ENCODE measurements around the gene PFKFB3.

Gene PFKFB3

DNA sequence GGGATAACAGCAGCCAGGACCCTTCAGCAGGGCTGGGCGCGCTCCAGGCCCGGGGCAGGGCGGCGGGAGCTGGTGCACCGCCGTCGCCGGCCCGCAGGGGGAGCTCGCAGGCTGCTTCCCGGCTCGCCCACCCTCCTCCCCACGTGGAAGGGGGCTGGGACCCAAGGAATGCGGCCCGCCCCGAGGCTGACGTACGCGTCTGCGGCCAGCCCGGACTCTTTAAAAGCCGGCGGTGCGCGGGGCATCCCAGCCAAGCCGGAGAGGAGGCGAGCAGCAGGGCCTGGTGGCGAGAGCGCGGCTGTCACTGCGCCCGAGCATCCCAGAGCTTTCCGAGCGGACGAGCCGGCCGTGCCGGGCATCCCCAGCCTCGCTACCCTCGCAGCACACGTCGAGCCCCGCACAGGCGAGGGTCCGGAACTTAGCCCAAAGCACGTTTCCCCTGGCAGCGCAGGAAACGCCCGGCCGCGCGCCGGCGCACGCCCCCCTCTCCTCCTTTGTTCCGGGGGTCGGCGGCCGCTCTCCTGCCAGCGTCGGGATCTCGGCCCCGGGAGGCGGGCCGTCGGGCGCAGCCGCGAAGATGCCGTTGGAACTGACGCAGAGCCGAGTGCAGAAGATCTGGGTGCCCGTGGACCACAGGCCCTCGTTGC, at the start of gene PFKFB3:
Gene PFKFB3, plus strand, starts transcription at position 249 of the 647 bp plus-strand sequence. Its CDS starts 329 bp downstream, at position 578.
- no peak for TF ChIP-seq GATA3 (IDR thresholded peaks at IDR 0.05; ENCODE audit: low read depth, low read length)
- TF ChIP-seq GATA2 (IDR thresholded peaks at IDR 0.05; ENCODE audit: low read depth, low read length), result no peak

DNA sequence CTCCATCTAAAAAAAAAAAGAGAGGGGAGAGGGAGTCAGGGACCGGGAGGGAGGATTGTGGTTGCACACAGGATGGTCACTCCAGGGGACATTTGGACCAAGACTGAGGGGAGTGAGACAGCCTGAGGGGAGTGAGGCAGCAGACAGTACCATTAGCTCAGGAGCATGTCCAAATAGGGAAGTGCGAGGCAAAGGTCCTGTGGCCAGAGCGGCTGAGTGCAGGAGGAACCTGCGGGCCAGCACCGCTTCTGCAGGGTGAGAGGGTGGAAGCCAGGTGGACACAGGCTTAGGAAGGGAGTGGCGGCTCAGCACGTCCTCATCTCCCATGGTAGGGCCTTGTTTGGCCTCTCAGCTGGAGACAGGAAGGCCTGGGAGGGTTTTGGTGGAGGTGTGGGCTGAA, 48.9 kb upstream of the PFKFB3 start:
- TF ChIP-seq GATA3 (IDR thresholded peaks at IDR 0.05; ENCODE audit: low read depth, low read length) (no peak), GATA2 (IDR thresholded peaks at IDR 0.05; ENCODE audit: low read depth, low read length) (no peak)

DNA sequence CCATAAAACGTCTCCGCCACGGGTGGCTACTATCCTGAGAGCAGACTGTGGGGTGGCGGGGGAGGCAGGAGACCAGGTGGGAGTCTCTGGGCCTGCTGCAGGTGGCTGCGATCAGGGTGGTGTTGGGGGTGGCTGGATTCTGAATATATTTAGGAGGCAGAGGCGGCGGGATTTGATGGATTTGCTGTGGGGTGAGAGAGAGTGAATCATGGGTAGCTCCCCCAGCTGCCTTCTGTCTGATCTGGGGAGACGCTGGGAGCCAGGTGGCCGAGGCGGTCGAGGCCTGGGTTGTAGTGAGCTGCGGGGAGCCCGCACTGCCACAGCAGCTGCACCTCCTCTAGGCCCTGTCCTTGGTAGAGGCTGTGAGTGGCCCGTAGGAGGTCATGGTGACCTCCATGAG, 48.2 kb upstream of the PFKFB3 start:
- TF ChIP-seq GATA3 (IDR thresholded peaks at IDR 0.05; ENCODE audit: low read depth, low read length) (no peak), GATA2 (IDR thresholded peaks at IDR 0.05; ENCODE audit: low read depth, low read length) (no peak)

DNA sequence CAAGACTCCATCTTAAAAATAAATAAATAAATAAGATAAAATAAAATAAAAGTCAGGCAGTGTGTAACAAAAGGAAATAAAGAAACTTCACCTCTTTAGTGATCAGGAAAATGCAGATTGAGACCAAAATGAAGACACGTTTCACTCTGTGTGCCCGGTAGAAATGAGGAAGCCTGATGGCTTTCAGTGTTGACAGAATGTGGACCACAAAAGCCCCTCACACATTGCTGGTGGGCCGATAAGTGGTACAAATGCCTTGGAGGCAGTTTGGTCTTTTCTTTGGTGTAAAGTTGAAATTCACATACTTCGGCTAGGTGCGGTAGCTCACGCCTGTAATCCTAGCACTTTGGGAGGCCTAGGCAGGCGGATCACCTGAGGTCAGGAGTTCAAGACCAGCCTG, 44.5 kb upstream of the PFKFB3 start:
- TF ChIP-seq GATA3 (IDR thresholded peaks at IDR 0.05; ENCODE audit: low read depth, low read length), result no peak
- TF ChIP-seq GATA2 (IDR thresholded peaks at IDR 0.05; ENCODE audit: low read depth, low read length), result no peak

DNA sequence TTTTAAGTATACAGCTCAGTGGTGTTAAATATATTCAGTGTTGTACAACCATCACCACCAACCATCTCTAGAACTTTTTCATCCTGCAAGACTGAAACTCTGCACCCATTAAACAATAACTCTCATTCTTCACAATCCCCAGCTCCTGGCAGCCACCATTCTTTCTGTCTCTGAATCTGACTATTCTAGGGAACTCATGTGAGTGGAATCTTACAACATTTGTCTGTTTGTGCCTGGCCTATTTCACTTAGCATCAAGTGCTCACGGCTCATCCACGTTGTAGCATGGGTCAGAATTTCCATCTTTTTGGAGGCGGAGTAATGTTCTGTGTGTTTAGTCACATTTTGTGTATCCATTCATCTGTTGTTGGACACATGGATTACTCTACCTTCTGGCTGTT, 40.8 kb upstream of the PFKFB3 start:
- TF ChIP-seq GATA2 (IDR thresholded peaks at IDR 0.05; ENCODE audit: low read depth, low read length) (no peak), GATA3 (IDR thresholded peaks at IDR 0.05; ENCODE audit: low read depth, low read length) (no peak)

DNA sequence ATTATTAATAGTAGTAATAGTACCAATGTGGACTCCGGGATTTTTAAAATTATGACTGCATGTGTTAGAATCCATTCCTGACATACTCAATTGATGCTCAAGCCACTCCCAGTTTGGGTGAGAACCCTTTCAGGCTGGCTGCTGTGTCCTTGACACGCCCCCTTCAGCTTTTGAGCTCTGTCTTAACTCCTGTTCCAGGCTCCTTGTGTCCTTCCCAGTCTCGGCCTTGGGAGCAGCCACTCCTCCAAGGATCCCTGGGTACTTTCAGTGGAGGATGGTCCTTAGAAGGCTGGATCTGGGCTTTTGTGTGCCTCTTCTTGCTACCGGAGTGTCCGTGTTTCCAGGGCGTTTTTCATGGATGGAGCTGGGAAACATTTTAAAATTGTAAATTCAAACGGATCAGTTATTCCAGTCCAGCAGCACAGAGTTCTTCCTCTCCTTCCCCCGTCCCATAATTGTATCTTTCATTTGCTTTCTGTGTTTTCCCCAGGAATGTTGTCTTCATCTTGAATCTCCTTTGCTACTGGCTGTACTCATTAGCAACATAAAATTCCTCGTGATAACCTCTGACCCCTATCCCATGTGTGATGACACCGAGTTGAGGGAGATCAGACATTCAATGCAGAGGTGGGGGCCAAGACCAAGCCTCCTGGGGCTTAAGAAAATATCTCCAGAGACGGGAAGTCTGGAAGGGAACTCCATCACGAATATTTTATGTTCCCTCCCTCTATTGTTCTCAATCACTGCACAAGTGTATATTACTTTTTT, 40.0 kb upstream of the PFKFB3 start:
- TF ChIP-seq GATA2 (IDR thresholded peaks at IDR 0.05; ENCODE audit: low read depth, low read length), result no peak
- no peak for TF ChIP-seq GATA3 (IDR thresholded peaks at IDR 0.05; ENCODE audit: low read depth, low read length)

DNA sequence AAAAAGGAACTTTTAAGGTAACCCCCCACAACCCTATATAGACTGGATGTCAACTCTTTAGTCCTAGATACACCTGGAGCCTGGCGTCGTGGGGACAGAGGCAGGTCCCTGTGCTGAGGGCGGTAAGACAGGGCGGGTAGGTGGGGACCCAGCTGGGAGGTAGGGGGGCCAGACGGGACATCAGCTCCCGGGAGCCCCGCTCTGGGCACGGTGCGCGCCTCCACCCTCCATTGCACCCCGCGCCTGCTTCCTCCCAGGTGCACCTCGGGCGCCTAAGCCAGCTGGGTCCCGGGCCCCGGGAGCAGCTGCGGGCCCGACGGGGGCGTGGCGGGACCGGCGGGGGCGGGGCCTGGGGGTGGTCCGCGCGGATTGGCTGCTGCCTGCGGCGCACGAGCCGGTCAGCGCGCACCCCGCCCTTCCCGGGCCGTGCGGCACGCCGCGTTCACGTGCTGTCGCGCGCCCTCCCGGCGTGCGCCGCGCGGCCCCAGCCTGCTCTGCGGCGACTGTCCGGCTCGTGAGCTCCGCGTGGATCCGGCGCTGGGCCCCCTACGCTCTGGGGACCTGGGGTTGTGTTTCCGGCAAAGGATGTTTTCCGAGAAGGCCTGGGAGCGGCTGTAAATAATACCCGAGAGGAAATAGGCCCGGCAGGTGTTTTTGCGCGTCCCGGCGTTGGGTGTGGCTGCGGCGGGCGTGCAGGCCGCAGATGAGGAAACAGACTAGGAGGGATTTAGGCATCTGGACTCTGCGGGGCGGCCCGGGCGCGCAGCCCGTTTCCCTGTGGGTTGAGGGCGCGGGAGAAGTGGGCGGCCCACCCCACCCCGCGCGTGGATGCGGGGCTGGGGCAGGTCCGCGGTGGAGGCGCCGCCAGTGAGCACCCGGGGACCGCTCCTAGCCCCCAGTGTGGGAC, 39.1 kb upstream of the PFKFB3 start:
- TF ChIP-seq GATA2 (IDR thresholded peaks at IDR 0.05; ENCODE audit: low read depth, low read length), result no peak
- TF ChIP-seq GATA3 (IDR thresholded peaks at IDR 0.05; ENCODE audit: low read depth, low read length), result no peak

DNA sequence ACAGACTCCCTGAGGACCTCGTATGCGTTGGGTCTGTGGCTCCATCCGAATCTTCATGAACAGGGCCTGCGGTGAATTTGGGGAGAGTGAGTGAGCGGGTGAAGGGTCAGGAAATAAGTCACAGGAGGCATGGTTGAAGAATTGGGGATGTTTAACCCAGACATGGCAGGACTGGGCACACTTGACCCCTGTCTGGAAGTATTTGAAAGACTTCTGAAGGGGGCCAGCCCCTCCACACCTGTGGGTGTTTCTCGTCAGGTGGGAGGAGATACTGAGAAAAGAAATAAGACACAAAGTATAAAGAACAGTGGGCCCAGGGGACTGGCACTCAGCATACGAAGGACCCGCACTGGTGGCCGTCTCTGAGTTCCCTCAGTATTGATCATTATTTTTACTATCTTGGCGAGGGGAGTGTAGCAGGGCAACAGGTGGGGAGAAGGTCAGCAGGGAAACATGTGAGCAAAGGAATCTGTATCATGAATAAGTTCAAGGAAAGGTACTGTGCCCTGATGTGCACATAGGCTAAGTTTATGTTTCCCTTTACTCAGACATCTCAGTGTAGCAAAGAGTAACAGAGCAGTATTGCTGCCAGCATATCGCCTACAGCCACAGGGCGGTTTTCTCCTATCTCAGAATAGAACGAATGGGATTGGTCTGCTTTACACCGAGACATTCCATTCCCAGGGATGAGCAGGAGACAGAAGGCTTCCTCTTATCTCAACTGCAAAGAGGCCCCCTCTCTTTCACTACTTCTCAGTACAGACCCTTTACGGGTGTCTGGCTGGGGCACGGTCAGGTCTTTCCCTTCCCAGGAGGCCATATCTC, 38.2 kb upstream of the PFKFB3 start:
- no peak for TF ChIP-seq GATA3 (IDR thresholded peaks at IDR 0.05; ENCODE audit: low read depth, low read length)
- no peak for TF ChIP-seq GATA2 (IDR thresholded peaks at IDR 0.05; ENCODE audit: low read depth, low read length)

DNA sequence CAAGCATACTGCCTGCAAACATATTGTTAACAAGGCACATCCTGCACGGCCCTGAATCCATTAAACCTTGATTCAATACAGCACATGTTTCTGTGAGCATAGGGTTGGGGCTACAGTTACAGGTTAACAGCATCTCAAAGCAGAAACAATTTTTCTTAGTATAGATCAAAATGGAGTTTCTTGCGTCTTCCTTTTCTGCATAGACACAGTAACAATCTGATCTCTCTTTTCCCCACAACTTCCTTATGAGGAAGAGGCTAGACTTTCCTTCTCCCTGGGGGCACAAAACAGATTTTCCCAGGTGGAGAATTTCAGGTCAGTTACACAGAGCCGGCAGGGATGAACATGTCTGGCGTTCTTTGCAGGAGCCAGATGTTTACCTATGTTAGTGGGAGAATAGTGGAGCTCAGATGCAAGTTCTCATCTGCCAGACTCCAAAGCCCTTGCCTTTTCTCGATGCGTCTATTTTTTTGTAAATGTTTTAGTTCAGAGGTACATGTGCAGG, 37.5 kb upstream of the PFKFB3 start:
- no peak for TF ChIP-seq GATA3 (IDR thresholded peaks at IDR 0.05; ENCODE audit: low read depth, low read length)
- no peak for TF ChIP-seq GATA2 (IDR thresholded peaks at IDR 0.05; ENCODE audit: low read depth, low read length)

DNA sequence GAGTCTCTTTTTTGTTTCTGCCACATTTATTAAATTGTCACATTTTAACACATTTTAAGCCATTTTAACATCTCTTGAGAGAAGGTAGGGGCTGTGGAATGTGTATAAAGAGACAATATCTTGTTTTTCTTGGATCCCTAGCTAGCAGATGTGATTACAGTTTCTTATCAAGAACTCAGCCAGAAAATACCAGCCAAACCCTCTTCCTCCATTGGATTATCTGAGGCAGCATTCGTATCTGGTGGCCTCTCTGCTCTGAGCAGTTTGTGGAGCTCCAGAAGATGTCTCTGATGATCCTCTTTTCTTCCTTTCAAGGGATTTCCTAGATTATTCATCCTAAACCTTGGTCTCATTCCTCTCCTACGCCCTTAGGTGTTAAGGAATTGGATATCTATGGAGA, 35.3 kb upstream of the PFKFB3 start:
- TF ChIP-seq GATA2 (IDR thresholded peaks at IDR 0.05; ENCODE audit: low read depth, low read length) (no peak), GATA3 (IDR thresholded peaks at IDR 0.05; ENCODE audit: low read depth, low read length) (no peak)

DNA sequence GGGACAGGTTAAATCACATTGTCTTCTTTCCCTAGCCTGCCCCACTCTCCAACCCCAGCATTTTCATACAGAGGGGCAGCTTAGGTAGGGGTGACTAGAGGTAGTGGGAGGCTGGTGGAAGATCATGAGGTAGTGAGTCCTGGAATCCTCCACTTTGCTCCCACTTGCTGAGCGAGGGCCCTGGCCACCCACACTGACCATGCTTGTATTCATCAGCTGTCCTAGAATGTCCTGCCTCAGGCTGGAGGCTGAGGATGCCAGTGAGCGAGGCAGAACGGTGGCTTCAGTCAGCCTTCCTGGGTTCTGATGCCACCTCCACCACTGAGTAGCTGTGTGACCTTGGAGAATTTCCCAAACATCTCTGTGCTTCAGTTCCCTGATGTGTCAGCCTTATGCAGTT, 34.6 kb upstream of the PFKFB3 start:
- TF ChIP-seq GATA2 (IDR thresholded peaks at IDR 0.05; ENCODE audit: low read depth, low read length), result no peak
- TF ChIP-seq GATA3 (IDR thresholded peaks at IDR 0.05; ENCODE audit: low read depth, low read length), result no peak

DNA sequence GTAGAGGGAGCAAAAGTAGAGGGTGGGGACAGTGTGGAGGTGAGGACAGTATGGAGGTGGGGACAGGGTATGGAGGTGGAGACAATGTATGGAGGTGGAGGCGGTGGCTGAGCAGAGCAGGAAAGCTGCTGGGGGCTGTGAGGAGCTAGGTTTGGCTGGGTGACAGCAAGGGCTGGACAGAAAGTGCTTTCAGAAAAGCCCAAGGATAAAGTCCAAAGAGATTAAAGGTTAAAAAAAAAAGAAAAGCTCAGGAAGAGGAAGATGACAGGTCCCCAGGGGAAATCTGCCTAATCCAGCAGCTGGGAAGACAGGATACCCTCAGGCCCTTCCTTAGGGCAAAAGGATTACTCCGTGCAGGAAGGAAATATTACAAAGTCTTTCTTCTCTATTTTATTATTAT, 32.1 kb upstream of the PFKFB3 start:
- TF ChIP-seq GATA3 (IDR thresholded peaks at IDR 0.05; ENCODE audit: low read depth, low read length) (no peak), GATA2 (IDR thresholded peaks at IDR 0.05; ENCODE audit: low read depth, low read length) (no peak)
